ENCODE results near the gene BICC1.

- TF ChIP-seq, protein P1, sequence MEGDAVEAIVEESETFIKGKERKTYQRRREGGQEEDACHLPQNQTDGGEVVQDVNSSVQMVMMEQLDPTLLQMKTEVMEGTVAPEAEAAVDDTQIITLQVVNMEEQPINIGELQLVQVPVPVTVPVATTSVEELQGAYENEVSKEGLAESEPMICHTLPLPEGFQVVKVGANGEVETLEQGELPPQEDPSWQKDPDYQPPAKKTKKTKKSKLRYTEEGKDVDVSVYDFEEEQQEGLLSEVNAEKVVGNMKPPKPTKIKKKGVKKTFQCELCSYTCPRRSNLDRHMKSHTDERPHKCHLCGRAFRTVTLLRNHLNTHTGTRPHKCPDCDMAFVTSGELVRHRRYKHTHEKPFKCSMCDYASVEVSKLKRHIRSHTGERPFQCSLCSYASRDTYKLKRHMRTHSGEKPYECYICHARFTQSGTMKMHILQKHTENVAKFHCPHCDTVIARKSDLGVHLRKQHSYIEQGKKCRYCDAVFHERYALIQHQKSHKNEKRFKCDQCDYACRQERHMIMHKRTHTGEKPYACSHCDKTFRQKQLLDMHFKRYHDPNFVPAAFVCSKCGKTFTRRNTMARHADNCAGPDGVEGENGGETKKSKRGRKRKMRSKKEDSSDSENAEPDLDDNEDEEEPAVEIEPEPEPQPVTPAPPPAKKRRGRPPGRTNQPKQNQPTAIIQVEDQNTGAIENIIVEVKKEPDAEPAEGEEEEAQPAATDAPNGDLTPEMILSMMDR (IDR thresholded peaks at IDR 0.05; ENCODE audit: low read depth, low read length, missing input control) = no peak
- TF ChIP-seq, protein P2, sequence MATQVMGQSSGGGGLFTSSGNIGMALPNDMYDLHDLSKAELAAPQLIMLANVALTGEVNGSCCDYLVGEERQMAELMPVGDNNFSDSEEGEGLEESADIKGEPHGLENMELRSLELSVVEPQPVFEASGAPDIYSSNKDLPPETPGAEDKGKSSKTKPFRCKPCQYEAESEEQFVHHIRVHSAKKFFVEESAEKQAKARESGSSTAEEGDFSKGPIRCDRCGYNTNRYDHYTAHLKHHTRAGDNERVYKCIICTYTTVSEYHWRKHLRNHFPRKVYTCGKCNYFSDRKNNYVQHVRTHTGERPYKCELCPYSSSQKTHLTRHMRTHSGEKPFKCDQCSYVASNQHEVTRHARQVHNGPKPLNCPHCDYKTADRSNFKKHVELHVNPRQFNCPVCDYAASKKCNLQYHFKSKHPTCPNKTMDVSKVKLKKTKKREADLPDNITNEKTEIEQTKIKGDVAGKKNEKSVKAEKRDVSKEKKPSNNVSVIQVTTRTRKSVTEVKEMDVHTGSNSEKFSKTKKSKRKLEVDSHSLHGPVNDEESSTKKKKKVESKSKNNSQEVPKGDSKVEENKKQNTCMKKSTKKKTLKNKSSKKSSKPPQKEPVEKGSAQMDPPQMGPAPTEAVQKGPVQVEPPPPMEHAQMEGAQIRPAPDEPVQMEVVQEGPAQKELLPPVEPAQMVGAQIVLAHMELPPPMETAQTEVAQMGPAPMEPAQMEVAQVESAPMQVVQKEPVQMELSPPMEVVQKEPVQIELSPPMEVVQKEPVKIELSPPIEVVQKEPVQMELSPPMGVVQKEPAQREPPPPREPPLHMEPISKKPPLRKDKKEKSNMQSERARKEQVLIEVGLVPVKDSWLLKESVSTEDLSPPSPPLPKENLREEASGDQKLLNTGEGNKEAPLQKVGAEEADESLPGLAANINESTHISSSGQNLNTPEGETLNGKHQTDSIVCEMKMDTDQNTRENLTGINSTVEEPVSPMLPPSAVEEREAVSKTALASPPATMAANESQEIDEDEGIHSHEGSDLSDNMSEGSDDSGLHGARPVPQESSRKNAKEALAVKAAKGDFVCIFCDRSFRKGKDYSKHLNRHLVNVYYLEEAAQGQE (IDR thresholded peaks at IDR 0.05) = no peak
- TF ChIP-seq MAX (IDR thresholded peaks at IDR 0.05) = no peak
- no peak for TF ChIP-seq NR2F2 (IDR thresholded peaks at IDR 0.05)
- TF ChIP-seq SP1 (IDR thresholded peaks at IDR 0.05) = no peak
- TF ChIP-seq TAF1 (conservative IDR thresholded peaks at IDR 0.05) = no peak
Measured at GRCh38 chr10:58555930-58556311, 43.2 kb downstream of the BICC1 start.

All from liver (tissue), 3 donors.